DND-41 (cell line): ENCODE data around the gene AHNAK.

Experiments used
- CTCF ChIP-seq: IDR thresholded peaks from 2 replicates; pipeline ENCODE4 v1.5.1; 2012; ENCODE audit warnings: borderline replicate concordance, low read length, moderate library complexity, mild to moderate bottlenecking; ENCODE audit not compliant: poor library complexity, severe bottlenecking; ENCODE audit errors: extremely low read depth
- EZH2 ChIP-seq: IDR thresholded peaks from 3 replicates; pipeline ENCODE4 v1.6.1; 2012; ENCODE audit warnings: borderline replicate concordance, low read depth, mild to moderate bottlenecking, moderate library complexity, low read length, inconsistent platforms; ENCODE audit not compliant: severe bottlenecking

- peak; percentile 90 for TF ChIP-seq CTCF
- TF ChIP-seq EZH2, result no peak
Observed at GRCh38 chr11:62593434-62594044, 46.9 kb upstream of the AHNAK start.
